ENCODE data around the gene WDCP.

DNA sequence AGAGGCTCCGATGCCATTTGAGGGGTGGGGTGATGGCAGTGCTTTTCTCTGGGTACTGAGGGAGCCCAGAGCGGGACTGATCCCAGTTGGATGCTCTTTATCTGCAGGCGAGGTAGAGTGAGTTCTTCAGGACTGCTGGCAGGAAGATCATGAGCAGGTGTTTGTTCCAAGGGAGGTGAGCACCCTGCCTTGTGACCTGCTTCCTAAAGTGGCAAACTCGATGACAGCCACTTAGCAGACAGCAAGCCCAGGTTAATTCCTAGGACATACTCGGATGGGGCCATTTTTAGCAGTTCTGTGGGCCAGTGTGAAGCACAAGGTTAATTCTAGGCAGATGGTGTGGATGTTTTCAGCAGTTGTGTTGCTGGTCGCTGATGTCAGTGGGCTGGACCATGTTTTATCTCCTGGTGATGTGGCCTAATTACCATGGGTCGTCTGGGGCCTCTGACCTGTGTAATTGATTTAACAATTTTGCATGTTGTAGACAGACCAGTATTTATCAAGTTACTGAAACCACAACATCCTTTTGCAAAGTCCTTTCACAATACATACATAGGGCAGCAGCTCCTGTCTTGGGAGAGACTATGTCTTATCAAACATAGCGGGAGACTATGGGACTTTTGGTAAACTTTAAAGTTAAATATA, 7.3 kb upstream of the WDCP start:
- no peak for TF ChIP-seq ELF1 (IDR thresholded peaks at IDR 0.05; ENCODE audit: borderline replicate concordance, low read depth)
- no peak for TF ChIP-seq EZH2 (IDR thresholded peaks at IDR 0.05)
- TF ChIP-seq, protein P1, sequence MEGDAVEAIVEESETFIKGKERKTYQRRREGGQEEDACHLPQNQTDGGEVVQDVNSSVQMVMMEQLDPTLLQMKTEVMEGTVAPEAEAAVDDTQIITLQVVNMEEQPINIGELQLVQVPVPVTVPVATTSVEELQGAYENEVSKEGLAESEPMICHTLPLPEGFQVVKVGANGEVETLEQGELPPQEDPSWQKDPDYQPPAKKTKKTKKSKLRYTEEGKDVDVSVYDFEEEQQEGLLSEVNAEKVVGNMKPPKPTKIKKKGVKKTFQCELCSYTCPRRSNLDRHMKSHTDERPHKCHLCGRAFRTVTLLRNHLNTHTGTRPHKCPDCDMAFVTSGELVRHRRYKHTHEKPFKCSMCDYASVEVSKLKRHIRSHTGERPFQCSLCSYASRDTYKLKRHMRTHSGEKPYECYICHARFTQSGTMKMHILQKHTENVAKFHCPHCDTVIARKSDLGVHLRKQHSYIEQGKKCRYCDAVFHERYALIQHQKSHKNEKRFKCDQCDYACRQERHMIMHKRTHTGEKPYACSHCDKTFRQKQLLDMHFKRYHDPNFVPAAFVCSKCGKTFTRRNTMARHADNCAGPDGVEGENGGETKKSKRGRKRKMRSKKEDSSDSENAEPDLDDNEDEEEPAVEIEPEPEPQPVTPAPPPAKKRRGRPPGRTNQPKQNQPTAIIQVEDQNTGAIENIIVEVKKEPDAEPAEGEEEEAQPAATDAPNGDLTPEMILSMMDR (IDR thresholded peaks at IDR 0.05 in 2 of 3, conservative IDR thresholded peaks at IDR 0.05 in 1 of 3; ENCODE audit: borderline replicate concordance in 1 of 3, insufficient read depth in 1 of 3, low read depth in 2 of 3, low read length in 2 of 3): no peak
- TF ChIP-seq, protein P2, sequence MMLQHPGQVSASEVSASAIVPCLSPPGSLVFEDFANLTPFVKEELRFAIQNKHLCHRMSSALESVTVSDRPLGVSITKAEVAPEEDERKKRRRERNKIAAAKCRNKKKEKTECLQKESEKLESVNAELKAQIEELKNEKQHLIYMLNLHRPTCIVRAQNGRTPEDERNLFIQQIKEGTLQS (IDR thresholded peaks at IDR 0.05): no peak
- TF ChIP-seq POLR2A (IDR thresholded peaks at IDR 0.05; ENCODE audit: borderline replicate concordance, extremely low read depth, insufficient read depth, insufficient read length): no peak
- no peak for TF ChIP-seq JUND (IDR thresholded peaks at IDR 0.05)

Data from HCT116 (cell line).